Spleen (tissue), 11 donors: ENCODE measurements around the gene C4orf50. TPM values are rescaled to one million over a fixed set of nuclear protein-coding genes. Genes with fewer than 3 reads are reported as not detected.

Experiments
- DNase-seq: peaks from one replicate; pipeline ENCODE4 v3.0.0-alpha.2; 2020
- H3K27ac ChIP-seq, 8 donors: fragments of 200-600 bp; sonication (generic) in 7 of 8; 1 replicate in 4 of 8; 2 replicates in 4 of 8; pipeline versions ENCODE4 v1.5.0 to v1.8.0; 2016 to 2021; ENCODE audit warnings: inconsistent platforms in 4 of 8, mild to moderate bottlenecking in 4 of 8, moderate library complexity in 1 of 8
- H3K27me3 ChIP-seq, 7 donors: fragments of 200-600 bp; sonication (generic) in 6 of 7; replicated peaks in 1 of 7; 1 replicate in 4 of 7; 2 replicates in 3 of 7; pipeline versions ENCODE4 v1.5.0 to v1.8.0; 2016 to 2021; ENCODE audit warnings: inconsistent platforms in 3 of 7, mild to moderate bottlenecking in 1 of 7
- H3K36me3 ChIP-seq, 6 donors: fragments of 200-600 bp; sonication (generic) in 5 of 6; 1 replicate in 4 of 6; 2 replicates in 2 of 6; pipeline versions ENCODE4 v1.5.0 to v1.8.0; 2016 to 2021; ENCODE audit warnings: inconsistent platforms in 2 of 6
- H3K4me1 ChIP-seq, 6 donors: fragments of 200-600 bp; sonication (generic) in 5 of 6; 1 replicate in 3 of 6; 2 replicates in 3 of 6; pipeline versions ENCODE4 v1.5.0 to v1.8.0; 2016 to 2021; ENCODE audit warnings: inconsistent platforms in 3 of 6
- H3K4me3 ChIP-seq, 8 donors: fragments of 200-600 bp; sonication (generic) in 7 of 8; 1 replicate in 4 of 8; 2 replicates in 4 of 8; pipeline versions ENCODE4 v1.5.0 to v1.8.0; 2016 to 2021; ENCODE audit warnings: inconsistent platforms in 4 of 8, mild to moderate bottlenecking in 4 of 8, moderate library complexity in 2 of 8
- H3K9me3 ChIP-seq, 8 donors: fragments of 200-600 bp; sonication (generic) in 7 of 8; 1 replicate in 4 of 8; 2 replicates in 4 of 8; pipeline versions ENCODE4 v1.5.0 to v1.8.0; 2016 to 2021; ENCODE audit warnings: inconsistent platforms in 4 of 8
- POLR2A ChIP-seq, 3 donors: fragments of 450-650 bp; IDR thresholded peaks; one replicate each; pipeline ENCODE4 v1.5.1; 2017; ENCODE audit warnings: antibody characterized with exemption in 3 of 3, mild to moderate bottlenecking in 1 of 3
- POLR2AphosphoS5 ChIP-seq, 3 donors: sonication (generic); formaldehyde crosslinking; IDR thresholded peaks; one replicate each; pipeline ENCODE4 v1.5.1; 2017; ENCODE audit warnings: antibody characterized with exemption in 3 of 3
- WGBS, 5 donors: extraction: QIAGEN DNeasy Blood & Tissue Kit in 3 of 5; methylation state at CpG; one replicate each; pipeline versions ENCODE4 v1.1.5 to v1.1.7; 2013 to 2018; 5-methylcytosine and 5-hydroxymethylcytosine counted together
- intact Hi-C: fragments of 100-400 bp; cut with DNase I; formaldehyde crosslinking; loops from one replicate; pipeline ENCODE4 v1.15.0; 2023; ENCODE audit warnings: low total_unique reads
- polyA plus RNA-seq, 3 donors: library from polyadenylated mRNA; stranded (reverse); fragments of 200-250 nt; gene quantifications; one replicate each; pipeline ENCODE4 v1.2.1, GENCODE V29; 2013
- total RNA-seq, 7 donors: library from RNA; depleted of rRNA in 3 of 7; stranded (reverse); fragments of >200 nt in 3 of 7; fragmentation: NEBNext Ultra II Directional in 4 of 7; extraction: Animal tissue kit (Norgen Biotek cat#: 25700) in 4 of 7; gene quantifications; one replicate each; pipeline versions ENCODE4 v1.1.0 to v1.2.1, GENCODE V29; 2016 to 2021
- TF ChIP-seq, protein P1 (sequence below), 11 experiments: fragments of 200-600 bp in 7 of 11; fragments of 450-650 bp in 4 of 11; sonication (generic) in 4 of 11; IDR thresholded peaks in 8 of 11; conservative IDR thresholded peaks in 3 of 11; 1 replicate in 7 of 11; 2 replicates in 4 of 11; pipeline versions ENCODE4 v1.4.0 to v1.8.0; 2016 to 2021; ENCODE audit warnings: antibody characterized with exemption in 11 of 11, inconsistent platforms in 4 of 11, mild to moderate bottlenecking in 1 of 11
- donor health status: healthy with polysubstance abuse.
- donor health status: DM: no; HTN: no; CAD: no; lungs with moderate emphysema.
- donor health status: DM: no; HTN: no; CAD: no.
- donor health status: Bipolar disorder and iron deficiency.
- donor health status: healthy.
- donor health status: DM: no; HTN: no; CAD: no.
- donor health status: DM: yes; HTN: yes; CAD: no.

C4orf50 gene
- total and polyA plus RNA-seq, 10 donors: 0.02 to 2.5 (median 0.30) TPM

DNA sequence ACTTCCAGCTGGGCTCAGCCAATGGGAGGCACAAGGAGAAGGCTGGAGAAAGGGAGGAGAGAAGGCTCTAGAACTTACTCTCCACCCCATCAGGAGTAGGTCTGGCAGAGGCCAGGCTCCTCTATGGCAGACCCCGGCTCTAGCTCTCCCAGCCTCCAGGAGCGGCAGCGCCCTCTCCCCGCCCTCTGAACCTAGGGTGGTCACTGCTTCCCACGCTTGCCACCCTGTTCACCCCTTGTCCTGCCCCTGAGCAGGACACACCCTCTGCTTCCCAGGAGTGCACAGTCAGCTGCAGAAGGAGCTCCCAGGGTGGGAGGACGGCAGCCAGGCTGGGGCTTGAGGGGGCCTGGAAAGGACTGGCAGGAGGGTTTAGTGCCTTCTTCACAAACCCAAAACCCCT lies 72.3 kb downstream of the C4orf50 start:
- Histone ChIP-seq H3K9me3 (peaks cover 0 to 29% (median 17%) of the 10 kb centered on the region in 8 donors), H3K27me3 (peaks cover 0 to 50% (median 0%) of the 10 kb centered on the region in 7 donors), H3K27ac (no peak overlapping the region), H3K4me1 (no peaks in the 10 kb centered on the region), H3K4me3 (no peak overlapping the region), H3K36me3 (no peaks in the 10 kb centered on the region)
- intact Hi-C loops: no loop called here
- TF ChIP-seq, protein P1, sequence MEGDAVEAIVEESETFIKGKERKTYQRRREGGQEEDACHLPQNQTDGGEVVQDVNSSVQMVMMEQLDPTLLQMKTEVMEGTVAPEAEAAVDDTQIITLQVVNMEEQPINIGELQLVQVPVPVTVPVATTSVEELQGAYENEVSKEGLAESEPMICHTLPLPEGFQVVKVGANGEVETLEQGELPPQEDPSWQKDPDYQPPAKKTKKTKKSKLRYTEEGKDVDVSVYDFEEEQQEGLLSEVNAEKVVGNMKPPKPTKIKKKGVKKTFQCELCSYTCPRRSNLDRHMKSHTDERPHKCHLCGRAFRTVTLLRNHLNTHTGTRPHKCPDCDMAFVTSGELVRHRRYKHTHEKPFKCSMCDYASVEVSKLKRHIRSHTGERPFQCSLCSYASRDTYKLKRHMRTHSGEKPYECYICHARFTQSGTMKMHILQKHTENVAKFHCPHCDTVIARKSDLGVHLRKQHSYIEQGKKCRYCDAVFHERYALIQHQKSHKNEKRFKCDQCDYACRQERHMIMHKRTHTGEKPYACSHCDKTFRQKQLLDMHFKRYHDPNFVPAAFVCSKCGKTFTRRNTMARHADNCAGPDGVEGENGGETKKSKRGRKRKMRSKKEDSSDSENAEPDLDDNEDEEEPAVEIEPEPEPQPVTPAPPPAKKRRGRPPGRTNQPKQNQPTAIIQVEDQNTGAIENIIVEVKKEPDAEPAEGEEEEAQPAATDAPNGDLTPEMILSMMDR (IDR thresholded peaks at IDR 0.05 in 8 of 11, conservative IDR thresholded peaks at IDR 0.05 in 3 of 11): no peak
- TF ChIP-seq POLR2A (IDR thresholded peaks at IDR 0.05): no peak
- TF ChIP-seq POLR2AphosphoS5 (IDR thresholded peaks at IDR 0.05): no peak
- WGBS, 5 donors: 88 to 96% (median 93%) methylated on average over 6 of the region's 6 CpGs
- peak; percentile 67 for DNase-seq

DNA sequence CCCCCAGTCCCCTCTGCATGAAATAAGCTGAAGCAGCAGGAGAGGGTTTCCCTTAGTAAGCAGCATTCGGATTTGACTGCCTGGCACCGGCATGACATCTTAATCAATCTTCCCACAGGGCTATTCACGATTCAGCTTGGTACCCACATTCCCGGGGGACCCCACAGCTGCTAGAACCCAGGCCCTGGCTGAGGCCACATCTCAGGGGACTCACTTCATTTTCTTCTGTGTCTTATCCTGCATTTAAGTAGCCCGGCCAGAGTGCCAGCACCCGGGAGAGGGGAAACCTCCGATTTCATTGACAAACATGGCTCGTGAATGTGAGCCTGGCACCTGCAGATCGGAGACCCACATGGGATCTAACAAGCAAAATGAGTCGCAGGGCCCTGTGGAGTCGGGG lies 73.1 kb downstream of the C4orf50 start:
- peaks cover 0 to 37% (median 21%) of the 10 kb centered on the region in 8 donors for H3K9me3 ChIP-seq
- no peak for TF ChIP-seq POLR2A (IDR thresholded peaks at IDR 0.05)
- TF ChIP-seq, protein P1 (IDR thresholded peaks at IDR 0.05 in 8 of 11, conservative IDR thresholded peaks at IDR 0.05 in 3 of 11): no peak
- no peak overlapping the region for H3K4me3 ChIP-seq
- DNase-seq: peak; percentile 33
- H3K27me3 ChIP-seq: peaks cover 0 to 50% (median 0%) of the 10 kb centered on the region in 7 donors
- intact Hi-C loops: no loop called here
- H3K27ac ChIP-seq: no peak overlapping the region
- H3K36me3 ChIP-seq: no peaks in the 10 kb centered on the region
- H3K4me1 ChIP-seq: no peaks in the 10 kb centered on the region
- 60 to 90% (median 87%) methylated on average over 1 to 11 of the region's 11 CpGs for WGBS, 5 donors

DNA sequence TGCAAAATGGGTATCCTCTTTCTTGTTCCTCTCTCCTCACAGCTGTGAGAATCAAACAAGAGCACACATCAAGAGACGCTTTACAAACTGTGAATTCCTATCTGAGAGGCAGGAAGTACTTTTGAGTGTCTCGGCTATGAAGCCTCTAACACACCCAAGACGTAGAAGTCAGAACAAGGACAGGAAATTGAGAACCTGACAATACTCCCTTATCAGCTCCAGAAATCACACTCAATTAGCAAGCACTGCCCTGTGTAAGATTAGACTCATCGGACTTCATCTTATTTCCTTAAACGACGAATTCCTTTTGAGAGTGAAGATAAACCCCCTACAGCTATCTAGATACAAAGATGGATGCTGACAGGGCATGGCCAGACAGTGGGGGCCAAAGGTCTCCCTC lies 74.7 kb downstream of the C4orf50 start:
- no peak overlapping the region for H3K4me3 ChIP-seq
- H3K36me3 ChIP-seq: no peaks in the 10 kb centered on the region
- H3K27ac ChIP-seq: no peak overlapping the region
- intact Hi-C loops: no loop called here
- WGBS, 5 donors: 8 to 11% (median 9%) methylated on average over 6 of the region's 6 CpGs
- no peaks in the 10 kb centered on the region for H3K4me1 ChIP-seq
- no peak for DNase-seq
- H3K27me3 ChIP-seq: peaks cover 0 to 50% (median 0%) of the 10 kb centered on the region in 7 donors
- TF ChIP-seq POLR2A (IDR thresholded peaks at IDR 0.05) (no peak), POLR2AphosphoS5 (IDR thresholded peaks at IDR 0.05) (no peak)
- TF ChIP-seq, protein P1 (IDR thresholded peaks at IDR 0.05 in 8 of 11, conservative IDR thresholded peaks at IDR 0.05 in 3 of 11): no peak
- peaks cover 0 to 37% (median 21%) of the 10 kb centered on the region in 8 donors for H3K9me3 ChIP-seq

DNA sequence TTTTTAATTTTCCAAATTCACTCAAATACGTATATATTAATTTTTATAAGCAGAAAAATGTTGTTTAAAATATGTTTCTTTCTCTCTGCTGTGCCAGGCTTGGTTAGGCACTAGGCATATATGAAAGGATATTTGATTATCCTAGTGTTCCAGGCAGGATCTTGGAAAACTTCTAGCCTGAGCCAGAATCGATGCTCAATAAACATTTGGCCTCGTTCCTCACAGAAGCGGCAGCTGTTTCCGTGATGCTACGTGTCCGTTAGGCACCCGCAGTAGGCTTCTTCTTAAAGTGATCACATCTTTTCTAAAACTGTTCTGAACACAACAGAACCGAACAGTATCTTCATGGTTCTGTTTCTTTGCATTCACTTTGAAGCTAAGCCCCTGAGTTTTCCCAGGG lies 75.3 kb downstream of the C4orf50 start:
- no peaks in the 10 kb centered on the region for H3K4me1 ChIP-seq
- H3K4me3 ChIP-seq: no peak overlapping the region
- 48 to 65% (median 59%) methylated on average over 9 of the region's 9 CpGs for WGBS, 5 donors
- intact Hi-C loops: no loop called here
- TF ChIP-seq POLR2A (IDR thresholded peaks at IDR 0.05): no peak
- no peak for TF ChIP-seq POLR2AphosphoS5 (IDR thresholded peaks at IDR 0.05)
- TF ChIP-seq, protein P1 (IDR thresholded peaks at IDR 0.05 in 8 of 11, conservative IDR thresholded peaks at IDR 0.05 in 3 of 11): no peak
- DNase-seq: peak; percentile 22
- no peak overlapping the region for H3K27ac ChIP-seq
- H3K36me3 ChIP-seq: no peaks in the 10 kb centered on the region
- H3K9me3 ChIP-seq: peaks cover 0 to 36% (median 21%) of the 10 kb centered on the region in 8 donors
- peaks cover 0 to 44% (median 0%) of the 10 kb centered on the region in 7 donors for H3K27me3 ChIP-seq
